ENCODE results near the gene TESK1. TPM values are rescaled to one million over a fixed set of nuclear protein-coding genes. Genes with fewer than 3 reads are reported as not detected.
"Not testable (repeated sequence)": the region's sequence is repeated elsewhere in the genome, so short reads cannot be mapped to it uniquely, and the experiment has no call there.

TESK1 gene
- total RNA-seq, 1 donor from 2014 or later = 30.9 TPM

- H2AFZ ChIP-seq (ENCODE audit: low read depth, low read length) = no peak overlapping the region
- no peak overlapping the region for H3K4me3 ChIP-seq (ENCODE audit: insufficient read depth, low read depth, low read length)
- FAIRE-seq = no peak
These were observed 27.6 kb upstream of the TESK1 start for GRCh38 chr9:35577486-35577885.

GRCh38 chr9:35579130-35579529 lies 25.9 kb upstream of the TESK1 start:
- H2AFZ ChIP-seq (ENCODE audit: low read depth, low read length) = no peak overlapping the region
- FAIRE-seq = no peak
- no peaks in the 10 kb centered on the region for H3K36me3 ChIP-seq (ENCODE audit: insufficient read depth, low read length)
- DNase-seq (ENCODE audit: low read depth) = no peak
- H3K4me1 ChIP-seq (ENCODE audit: insufficient read depth, low read length) = no peaks in the 10 kb centered on the region
- peaks cover 4% of the 10 kb centered on the region for H3K36me3 Mint-ChIP-seq (ENCODE audit: low read depth, unreplicated experiment)
- H3K9me3 ChIP-seq (ENCODE audit: insufficient read depth, low read depth, low read length) = peaks cover 5% of the 10 kb centered on the region
- no peak overlapping the region for H3K4me3 Mint-ChIP-seq (ENCODE audit: unreplicated experiment)
- no peak overlapping the region for H3K27ac ChIP-seq (ENCODE audit: low read depth, low read length)
- peaks cover 3% of the 10 kb centered on the region for H3K27me3 ChIP-seq (ENCODE audit: insufficient read depth, low read length)
- peaks cover 24% of the 10 kb centered on the region for H3K9me3 Mint-ChIP-seq (ENCODE audit: unreplicated experiment)
- no peaks in the 10 kb centered on the region for H4K20me1 ChIP-seq (ENCODE audit: insufficient read depth, low read length)
- H3K9ac ChIP-seq (ENCODE audit: low read length) = no peak overlapping the region
- H3K4me1 Mint-ChIP-seq (ENCODE audit: low read depth, unreplicated experiment) = no peaks in the 10 kb centered on the region
- H3K79me2 ChIP-seq (ENCODE audit: insufficient read depth, low read length) = no peaks in the 10 kb centered on the region
- TF ChIP-seq EZH2 (IDR thresholded peaks at IDR 0.05; ENCODE audit: insufficient read depth, low read length) (no peak), CTCF (IDR thresholded peaks at IDR 0.05; ENCODE audit: insufficient read depth, low read depth, low read length) (no peak)
- H3K4me2 ChIP-seq (ENCODE audit: low read length) = no peak overlapping the region
- no peak overlapping the region for H3K4me3 ChIP-seq (ENCODE audit: insufficient read depth, low read depth, low read length)
- H3K27me3 Mint-ChIP-seq (ENCODE audit: low read depth, unreplicated experiment) = peaks cover 3% of the 10 kb centered on the region
- no peak overlapping the region for H3K27ac Mint-ChIP-seq (ENCODE audit: unreplicated experiment)

More at GRCh38 chr9:35577486-35577885, 27.6 kb upstream of the TESK1 start:
- H3K36me3 ChIP-seq (ENCODE audit: insufficient read depth, low read length) = no peaks in the 10 kb centered on the region
- H3K27ac ChIP-seq (ENCODE audit: low read depth, low read length) = no peak overlapping the region
- Mint-ChIP-seq H3K4me3 (ENCODE audit: unreplicated experiment) (no peak overlapping the region), H3K27me3 (ENCODE audit: low read depth, unreplicated experiment) (peaks cover 3% of the 10 kb centered on the region), H3K9me3 (ENCODE audit: unreplicated experiment) (peaks cover 22% of the 10 kb centered on the region), H3K27ac (ENCODE audit: unreplicated experiment) (no peak overlapping the region), H3K4me1 (ENCODE audit: low read depth, unreplicated experiment) (no peaks in the 10 kb centered on the region), H3K36me3 (ENCODE audit: low read depth, unreplicated experiment) (peaks cover 4% of the 10 kb centered on the region)
- peak; percentile 8 for DNase-seq (ENCODE audit: low read depth)
- TF ChIP-seq EZH2 (IDR thresholded peaks at IDR 0.05; ENCODE audit: insufficient read depth, low read length) = no peak
- no peak for TF ChIP-seq CTCF (IDR thresholded peaks at IDR 0.05; ENCODE audit: insufficient read depth, low read depth, low read length)
- peaks cover 3% of the 10 kb centered on the region for H3K27me3 ChIP-seq (ENCODE audit: insufficient read depth, low read length)
- H3K4me2 ChIP-seq (ENCODE audit: low read length) = no peak overlapping the region
- H3K9ac ChIP-seq (ENCODE audit: low read length) = no peak overlapping the region
- H3K4me1 ChIP-seq (ENCODE audit: insufficient read depth, low read length) = no peaks in the 10 kb centered on the region
- H3K79me2 ChIP-seq (ENCODE audit: insufficient read depth, low read length) = no peaks in the 10 kb centered on the region
- no peaks in the 10 kb centered on the region for H4K20me1 ChIP-seq (ENCODE audit: insufficient read depth, low read length)
- peaks cover 5% of the 10 kb centered on the region for H3K9me3 ChIP-seq (ENCODE audit: insufficient read depth, low read depth, low read length)

- H3K36me3 Mint-ChIP-seq (ENCODE audit: low read depth, unreplicated experiment); H3K4me3 Mint-ChIP-seq (ENCODE audit: unreplicated experiment); H3K27ac Mint-ChIP-seq (ENCODE audit: unreplicated experiment); H3K36me3 ChIP-seq (ENCODE audit: insufficient read depth, low read length); H3K9me3 ChIP-seq (ENCODE audit: insufficient read depth, low read depth, low read length); H3K9ac ChIP-seq (ENCODE audit: low read length); H3K4me3 ChIP-seq (ENCODE audit: insufficient read depth, low read depth, low read length); H3K27ac ChIP-seq (ENCODE audit: low read depth, low read length); H3K27me3 Mint-ChIP-seq (ENCODE audit: low read depth, unreplicated experiment); H3K4me1 Mint-ChIP-seq (ENCODE audit: low read depth, unreplicated experiment); H3K4me1 ChIP-seq (ENCODE audit: insufficient read depth, low read length); H3K4me2 ChIP-seq (ENCODE audit: low read length); FAIRE-seq; H4K20me1 ChIP-seq (ENCODE audit: insufficient read depth, low read length); DNase-seq (ENCODE audit: low read depth); H2AFZ ChIP-seq (ENCODE audit: low read depth, low read length); H3K27me3 ChIP-seq (ENCODE audit: insufficient read depth, low read length); H3K79me2 ChIP-seq (ENCODE audit: insufficient read depth, low read length): not testable (repeated sequence)
- H3K9me3 Mint-ChIP-seq (ENCODE audit: unreplicated experiment) = peaks cover 24% of the 10 kb centered on the region
These were observed 25.3 kb upstream of the TESK1 start for GRCh38 chr9:35579659-35580227.

- H3K4me3 ChIP-seq (ENCODE audit: insufficient read depth, low read depth, low read length); H3K27ac ChIP-seq (ENCODE audit: low read depth, low read length); H3K4me1 ChIP-seq (ENCODE audit: insufficient read depth, low read length); FAIRE-seq; H3K27ac Mint-ChIP-seq (ENCODE audit: unreplicated experiment); H4K20me1 ChIP-seq (ENCODE audit: insufficient read depth, low read length); H3K4me1 Mint-ChIP-seq (ENCODE audit: low read depth, unreplicated experiment); H3K79me2 ChIP-seq (ENCODE audit: insufficient read depth, low read length); H3K4me3 Mint-ChIP-seq (ENCODE audit: unreplicated experiment); H3K27me3 Mint-ChIP-seq (ENCODE audit: low read depth, unreplicated experiment); H3K4me2 ChIP-seq (ENCODE audit: low read length); H3K36me3 ChIP-seq (ENCODE audit: insufficient read depth, low read length); H3K9me3 ChIP-seq (ENCODE audit: insufficient read depth, low read depth, low read length); H3K27me3 ChIP-seq (ENCODE audit: insufficient read depth, low read length); H2AFZ ChIP-seq (ENCODE audit: low read depth, low read length); H3K9ac ChIP-seq (ENCODE audit: low read length); DNase-seq (ENCODE audit: low read depth); H3K36me3 Mint-ChIP-seq (ENCODE audit: low read depth, unreplicated experiment): not testable (repeated sequence)
- peaks cover 35% of the 10 kb centered on the region for H3K9me3 Mint-ChIP-seq (ENCODE audit: unreplicated experiment)
These were observed 21.5 kb upstream of the TESK1 start for GRCh38 chr9:35583521-35583920.

- H3K4me3 Mint-ChIP-seq (ENCODE audit: unreplicated experiment); H3K36me3 Mint-ChIP-seq (ENCODE audit: low read depth, unreplicated experiment); H3K79me2 ChIP-seq (ENCODE audit: insufficient read depth, low read length); H3K9ac ChIP-seq (ENCODE audit: low read length); H3K36me3 ChIP-seq (ENCODE audit: insufficient read depth, low read length); H3K4me3 ChIP-seq (ENCODE audit: insufficient read depth, low read depth, low read length); H3K27ac Mint-ChIP-seq (ENCODE audit: unreplicated experiment); DNase-seq (ENCODE audit: low read depth); FAIRE-seq; H4K20me1 ChIP-seq (ENCODE audit: insufficient read depth, low read length); H3K4me2 ChIP-seq (ENCODE audit: low read length); H3K27me3 Mint-ChIP-seq (ENCODE audit: low read depth, unreplicated experiment); H2AFZ ChIP-seq (ENCODE audit: low read depth, low read length); H3K9me3 ChIP-seq (ENCODE audit: insufficient read depth, low read depth, low read length); H3K27ac ChIP-seq (ENCODE audit: low read depth, low read length); H3K4me1 Mint-ChIP-seq (ENCODE audit: low read depth, unreplicated experiment); H3K27me3 ChIP-seq (ENCODE audit: insufficient read depth, low read length); H3K4me1 ChIP-seq (ENCODE audit: insufficient read depth, low read length): not testable (repeated sequence)
- peaks cover 29% of the 10 kb centered on the region for H3K9me3 Mint-ChIP-seq (ENCODE audit: unreplicated experiment)
These were observed 20.4 kb upstream of the TESK1 start for GRCh38 chr9:35584681-35585080.
